Activated CD4-positive, alpha-beta T cell treated with anti-CD3 and anti-CD28 coated beads, Interleukin-2, Interleukin-4, amounts not matched to agents 100 ng/mL and 50 ng/mL, durations not matched to agents 16 hours and 8 hours (primary cell): ENCODE measurements around the gene SEC16A.

Experiments used
- DNase-seq: peaks from one replicate; pipeline ENCODE4 v3.0.0-alpha.2; 2020; ENCODE audit warnings: low spot score

SEC16A gene

GRCh38 chr9:136482793-136483588, at the start of gene SEC16A:
Gene SEC16A (minus strand): TSS chr9:136483040. CDS start chr9:136477615, 5,425 bp downstream.
- peak; percentile 99 for DNase-seq

DNA sequence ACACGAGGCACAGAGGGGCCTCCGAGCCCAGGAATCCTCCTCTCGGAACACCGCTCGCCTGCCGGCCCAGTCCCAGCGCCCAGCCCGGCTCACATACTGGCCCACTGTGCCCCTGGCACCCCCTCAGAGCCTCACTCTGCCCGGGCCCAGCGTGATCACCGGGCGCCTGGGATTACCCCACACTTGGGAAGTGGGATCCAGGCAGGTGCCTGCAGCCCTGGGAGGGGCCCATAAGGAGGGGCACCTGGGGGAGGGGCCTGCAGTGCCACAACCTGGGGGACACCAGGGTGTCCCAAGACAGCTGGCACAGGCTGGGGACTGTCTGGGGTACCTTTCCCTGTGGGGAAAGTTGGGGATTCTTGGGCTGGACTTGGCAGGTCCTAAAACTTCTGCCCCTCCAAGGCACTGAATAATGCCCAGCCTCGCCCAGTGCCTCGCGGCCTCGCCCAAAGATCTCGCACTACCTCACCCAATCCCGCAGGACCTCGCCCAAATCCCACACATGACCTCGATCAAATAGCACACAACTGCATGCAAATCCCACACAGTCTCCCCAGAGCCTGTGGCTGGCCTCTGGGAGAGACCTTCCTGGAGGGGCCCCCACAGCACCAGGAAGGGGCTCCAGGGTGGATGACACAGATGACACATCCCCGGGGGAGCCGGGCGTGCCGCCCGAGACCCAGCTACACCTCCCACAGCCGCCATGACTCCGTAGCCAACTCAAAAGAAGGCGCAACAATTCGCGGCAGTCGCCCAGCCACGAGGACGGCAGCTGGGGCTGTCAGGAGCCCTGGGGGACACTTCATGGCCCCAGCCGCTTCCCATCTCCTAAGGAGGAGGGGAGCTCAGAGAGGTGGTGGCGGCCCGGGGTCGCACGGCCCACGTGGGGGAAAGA, 49.3 kb upstream of the SEC16A start:
- DNase-seq, result no peak

DNA sequence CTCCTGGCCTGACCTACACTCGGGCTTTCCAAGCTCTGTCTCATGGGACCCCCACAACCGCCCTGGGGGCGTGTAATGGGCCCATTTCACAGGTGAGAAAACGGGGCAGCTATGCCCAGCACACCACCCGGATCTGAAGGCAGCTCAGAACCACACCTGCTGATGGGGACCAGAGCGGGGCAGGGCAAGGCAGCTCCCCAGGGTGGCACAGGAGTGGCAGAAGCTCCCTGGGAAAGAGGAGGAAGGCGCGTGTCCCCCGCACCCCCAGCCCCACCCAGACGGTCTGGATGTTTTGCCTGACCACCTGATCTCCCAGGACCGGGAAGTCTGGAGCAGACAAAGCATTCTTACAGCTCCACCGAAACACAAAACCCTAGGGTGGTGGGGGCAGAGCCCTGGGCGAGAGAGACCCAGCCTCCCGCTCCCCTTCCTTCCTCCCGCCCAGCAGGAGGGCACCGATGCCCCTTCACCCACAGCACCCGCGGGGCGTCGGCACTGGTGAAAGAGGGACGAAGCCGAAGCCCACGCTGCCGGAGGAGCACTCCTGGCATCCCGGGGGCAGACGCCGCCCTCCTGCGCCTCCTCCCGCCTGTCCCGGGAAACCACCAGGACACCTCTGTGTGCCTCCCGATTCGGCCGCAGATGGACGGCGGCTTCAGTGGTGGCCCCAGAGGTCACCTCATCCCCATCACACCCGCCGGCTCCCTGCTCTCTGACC, 48.5 kb upstream of the SEC16A start:
- DNase-seq, result no peak

- no peak for DNase-seq
Measured at GRCh38 chr9:136530461-136531089, 47.7 kb upstream of the SEC16A start.

GRCh38 chr9:136529516-136530460, 46.9 kb upstream of the SEC16A start:
- DNase-seq, result no peak

GRCh38 chr9:136528716-136529341, 46.0 kb upstream of the SEC16A start:
- no peak for DNase-seq

GRCh38 chr9:136527721-136528710, 45.2 kb upstream of the SEC16A start:
- DNase-seq, result no peak

DNA sequence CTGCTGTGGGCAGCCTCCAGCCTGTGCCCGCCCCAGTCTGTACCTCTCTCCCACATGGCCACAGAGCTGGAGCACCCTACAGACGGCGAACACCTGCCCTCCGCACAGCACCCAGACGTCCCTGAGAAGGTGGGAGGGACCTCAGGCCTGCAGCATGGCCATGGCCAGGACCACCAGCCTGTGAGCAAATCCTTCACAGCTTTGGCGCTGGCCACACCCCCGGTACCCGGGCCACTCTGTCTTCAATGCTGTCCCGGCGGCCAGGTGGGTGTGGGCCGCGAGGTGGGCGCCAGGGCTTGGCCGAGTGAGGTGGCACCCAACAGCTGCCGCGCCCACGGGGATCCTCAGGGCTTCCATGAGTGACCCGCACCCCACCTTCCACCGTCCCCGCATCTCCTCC, 44.3 kb upstream of the SEC16A start:
- DNase-seq, result no peak

GRCh38 chr9:136526625-136527066, 43.8 kb upstream of the SEC16A start:
- no peak for DNase-seq

- no peak for DNase-seq
Measured at GRCh38 chr9:136525841-136526499, 43.1 kb upstream of the SEC16A start.

DNA sequence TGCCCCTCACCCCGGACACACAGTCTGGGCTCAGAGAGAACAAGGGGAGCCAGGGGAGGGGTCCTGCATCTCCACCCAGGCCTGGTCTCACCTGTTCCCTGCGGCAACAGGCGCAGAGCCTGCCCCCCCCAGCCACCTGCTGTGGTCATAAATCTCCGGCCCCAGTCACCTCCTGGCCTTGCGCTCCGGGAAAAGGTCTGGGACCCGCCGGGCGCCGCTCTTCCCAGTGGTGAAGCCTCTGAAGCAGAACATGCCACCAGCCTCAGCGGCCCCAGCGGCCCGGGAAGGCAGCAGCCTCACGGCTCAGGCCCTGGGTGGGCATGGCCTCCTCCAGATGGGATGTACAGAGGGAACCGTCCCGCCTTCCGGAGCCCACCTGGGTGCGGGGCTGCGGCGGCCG, 42.4 kb upstream of the SEC16A start:
- no peak for DNase-seq

DNA sequence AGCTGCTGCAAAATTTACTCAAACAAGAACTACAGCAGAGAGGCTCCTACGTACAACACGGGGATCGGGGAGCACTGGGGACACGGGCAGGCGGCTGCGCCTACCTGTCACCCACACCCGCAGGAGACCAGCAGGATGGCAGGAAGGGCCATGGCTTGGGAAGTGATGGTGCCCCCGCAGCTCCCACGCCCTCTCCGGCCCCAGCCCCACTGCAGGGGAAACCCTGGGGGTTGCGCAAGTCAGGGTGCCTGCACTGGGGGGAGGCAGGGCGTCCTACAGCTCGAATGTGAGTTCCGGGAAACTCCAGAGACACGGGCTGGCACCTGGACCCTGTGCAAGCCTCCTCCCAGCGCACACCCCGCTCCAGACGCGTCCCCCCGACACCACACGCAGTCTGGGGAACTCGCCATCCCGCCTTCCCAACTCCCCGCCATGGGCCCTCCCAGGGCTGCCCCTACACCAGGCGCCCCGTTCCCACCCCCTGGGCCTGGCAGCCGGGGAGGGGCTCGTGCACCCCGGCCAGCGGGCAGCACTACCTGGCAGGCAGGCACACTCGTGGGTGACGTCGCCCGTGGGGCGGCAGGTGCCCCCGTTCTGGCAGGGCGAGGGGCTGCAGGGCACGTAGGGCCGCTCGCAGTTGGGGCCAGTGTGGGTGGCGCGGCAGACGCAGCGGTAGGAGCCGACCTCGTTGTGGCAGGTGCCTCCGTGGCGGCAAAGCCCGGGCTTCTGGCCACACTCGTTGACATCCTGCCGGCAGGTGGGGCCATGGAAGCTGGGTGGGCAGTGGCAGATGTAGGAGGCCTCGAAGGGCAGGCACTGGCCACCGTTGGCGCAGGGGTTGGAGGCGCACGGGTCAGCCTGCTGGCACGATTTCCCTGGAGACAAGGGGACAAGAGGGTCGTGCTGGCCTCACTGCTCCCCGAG, 39.7 kb upstream of the SEC16A start:
- DNase-seq, result no peak

DNA sequence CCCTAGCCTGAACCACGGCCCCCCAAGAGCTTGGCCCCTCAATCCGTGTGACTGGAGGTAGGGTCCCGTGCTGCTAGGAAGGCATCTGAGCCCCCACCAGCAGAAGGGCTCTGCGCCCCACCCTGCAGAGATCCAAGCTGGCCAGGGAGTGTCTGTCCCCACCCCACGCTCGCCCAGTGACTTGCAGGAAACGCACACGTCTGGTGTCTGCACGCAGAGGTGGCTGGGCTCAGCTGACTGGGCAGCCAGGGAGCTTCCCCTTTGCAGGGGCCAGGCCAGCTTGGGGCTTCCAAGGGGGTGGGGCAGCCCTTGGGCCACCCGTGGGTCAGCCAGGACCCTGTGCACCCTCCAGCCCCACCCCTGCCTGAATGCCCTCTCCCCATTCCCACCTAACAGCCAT, 38.7 kb upstream of the SEC16A start:
- no peak for DNase-seq

DNA sequence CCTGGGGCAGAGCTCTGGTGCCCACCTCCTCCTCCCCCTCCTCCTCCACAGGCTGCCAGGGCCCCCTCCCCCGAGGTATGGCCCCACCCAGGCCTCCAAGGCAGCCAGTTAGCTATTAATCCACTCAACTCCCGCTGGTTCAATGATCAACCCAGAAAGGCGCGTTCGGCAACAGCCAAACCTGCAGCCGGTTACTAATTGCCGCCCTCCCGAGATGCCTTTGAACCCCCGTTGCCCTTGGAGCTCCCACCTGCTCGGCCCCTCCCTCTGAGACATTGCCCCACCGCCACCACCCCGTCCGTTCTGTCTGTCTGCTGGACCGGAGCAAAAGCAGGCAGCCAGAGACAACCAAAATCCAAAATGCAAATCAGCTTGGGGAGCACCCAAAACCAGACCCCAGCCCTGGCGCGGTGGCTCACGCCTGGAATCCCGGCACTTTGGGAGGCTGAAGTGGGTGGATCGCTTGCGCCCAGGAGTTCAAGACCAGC, 37.3 kb upstream of the SEC16A start:
- DNase-seq, result no peak

- no peak for DNase-seq
Measured at GRCh38 chr9:136519263-136520052, 36.6 kb upstream of the SEC16A start.

DNA sequence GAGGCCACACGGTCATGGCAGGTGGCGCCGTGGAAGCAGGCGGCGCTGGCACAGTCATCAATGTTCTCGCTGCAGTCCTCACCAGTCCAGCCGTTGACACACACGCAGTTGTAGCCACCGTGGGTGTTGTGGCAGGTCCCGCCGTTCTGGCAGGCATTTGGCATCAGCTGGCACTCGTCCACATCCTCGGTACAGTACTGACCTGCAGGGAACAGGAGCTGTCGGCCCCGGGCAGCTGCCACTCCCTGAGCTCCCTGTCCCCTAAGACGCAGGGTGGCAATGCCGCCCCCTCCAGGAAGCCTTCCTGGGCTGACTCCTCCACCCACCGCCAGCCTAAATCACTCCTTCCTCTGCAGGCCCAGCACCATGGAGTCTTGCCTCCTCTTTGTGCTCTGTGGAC, 35.8 kb upstream of the SEC16A start:
- DNase-seq, result no peak
